T-helper 1 cell treated with Interleukin-12 subunit alpha and Interleukin-12 subunit beta and Interleukin-4 antibody, amounts not matched to agents 30 ng/mL and 1 ng/mL, for 36 hours (primary cell): ENCODE data around the gene IQSEC1. TPM values are rescaled to one million over a fixed set of nuclear protein-coding genes. Genes with fewer than 3 reads are reported as not detected.

ENCODE experiments used
- intact Hi-C: fragments of 100-400 bp; cut with micrococcal nuclease; formaldehyde crosslinking; loops from one replicate; pipeline ENCODE4 v1.15.1; 2024
- total RNA-seq: library from RNA; stranded (reverse); gene quantifications from 2 replicates; pipeline ENCODE4 v1.2.3, GENCODE V29; 2022

Gene IQSEC1
- total RNA-seq, 1 donor from 2014 or later, result 54.4 TPM

DNA sequence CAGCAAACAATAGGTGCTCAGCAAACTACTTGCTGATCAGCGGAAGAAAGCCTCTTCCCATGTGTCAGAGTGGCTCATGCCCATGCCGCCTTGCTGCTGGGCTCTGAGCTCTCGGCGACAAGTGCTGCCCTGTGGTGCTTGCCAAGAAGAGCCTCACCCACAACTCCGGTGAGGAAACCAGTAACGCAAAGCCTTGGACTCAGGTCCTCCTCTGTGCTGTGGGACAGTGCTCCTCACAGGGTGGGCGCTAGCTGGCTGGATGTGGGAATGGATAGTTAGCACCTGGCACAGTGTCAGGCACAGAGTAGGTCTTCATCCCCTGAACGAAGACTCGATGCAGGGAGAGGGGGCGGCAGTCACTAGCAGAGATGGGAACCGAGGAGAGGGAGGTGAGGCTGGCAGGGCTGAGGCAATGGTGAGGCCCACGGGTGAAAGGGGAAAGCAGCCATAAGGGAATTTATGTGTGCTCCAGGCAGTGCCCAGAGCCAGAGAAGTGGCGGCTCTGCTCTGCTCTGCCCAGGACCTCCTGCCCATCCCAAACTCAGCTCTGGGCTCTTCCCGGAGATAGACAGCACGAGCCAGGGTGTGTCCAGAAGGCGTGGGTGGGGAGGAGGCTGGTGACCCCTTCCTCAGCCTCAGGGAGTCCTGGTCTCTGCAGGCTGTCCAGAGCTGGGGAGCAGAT, 55.7 kb downstream of the IQSEC1 start:
- intact Hi-C loops, result loop anchor here (2.0 to 10.0 kb wide), 6 partner anchors 29 to 1107 kb away; partner anchors contain the start of genes CHCHD4, FBLN2, TMEM43 and TSEN2

GRCh38 chr3:13016721-13017255, 56.4 kb downstream of the IQSEC1 start:
- intact Hi-C loops, result loop anchor here (1.0 to 10.0 kb wide), 9 partner anchors 14 to 1635 kb away; partner anchors contain the start of genes CCDC174, CHCHD4, FBLN2 and TMEM43

- intact Hi-C loops, result loop anchor here (1.0 to 10.0 kb wide), 9 partner anchors 14 to 1635 kb away; partner anchors contain the start of genes CCDC174, CHCHD4, FBLN2 and TMEM43
Measured at GRCh38 chr3:13016083-13016720, 57.0 kb downstream of the IQSEC1 start.

DNA sequence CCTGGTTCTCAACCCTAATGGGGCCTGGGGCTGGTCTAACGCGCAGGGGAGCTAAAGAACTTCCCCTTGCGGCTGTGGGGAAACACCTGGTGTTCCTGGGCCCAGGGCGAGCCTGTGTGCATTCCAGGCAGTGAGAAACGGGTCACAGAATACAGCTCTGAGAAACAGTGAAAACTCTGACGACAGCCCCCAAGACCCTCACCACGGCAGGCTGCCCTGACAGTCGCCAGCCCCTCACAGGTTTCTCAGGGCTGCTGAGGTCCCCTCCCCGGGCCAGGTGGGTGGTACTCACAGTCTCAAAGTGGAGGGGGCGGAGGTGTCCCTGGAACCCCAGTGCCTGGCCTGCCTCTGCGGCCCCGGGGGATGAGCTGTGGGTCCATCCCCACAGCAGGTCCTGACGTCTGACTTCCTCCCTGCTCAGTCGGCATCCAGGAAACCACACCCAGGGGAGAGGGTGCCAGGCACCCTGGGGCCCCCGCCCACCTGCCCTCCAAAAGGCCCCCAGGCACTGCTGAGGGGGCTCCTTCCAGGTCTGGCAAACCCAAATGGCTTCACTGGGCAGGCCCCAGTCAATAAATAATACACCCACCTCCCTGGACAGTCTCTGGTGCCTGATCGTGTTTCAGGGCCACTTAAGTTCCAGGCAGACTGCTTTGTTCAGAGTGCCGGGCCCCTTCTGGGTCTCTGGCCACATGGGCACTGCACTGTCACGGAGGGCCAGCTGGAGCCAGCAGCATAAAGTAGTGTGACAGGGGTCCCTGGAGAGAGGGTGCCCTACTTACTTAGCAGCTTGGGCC, 57.7 kb downstream of the IQSEC1 start:
- intact Hi-C loops, result loop anchor here (1.0 to 10.0 kb wide), 11 partner anchors 13 to 1636 kb away; partner anchors contain the start of genes CCDC174, CHCHD4, FBLN2 and RAF1

DNA sequence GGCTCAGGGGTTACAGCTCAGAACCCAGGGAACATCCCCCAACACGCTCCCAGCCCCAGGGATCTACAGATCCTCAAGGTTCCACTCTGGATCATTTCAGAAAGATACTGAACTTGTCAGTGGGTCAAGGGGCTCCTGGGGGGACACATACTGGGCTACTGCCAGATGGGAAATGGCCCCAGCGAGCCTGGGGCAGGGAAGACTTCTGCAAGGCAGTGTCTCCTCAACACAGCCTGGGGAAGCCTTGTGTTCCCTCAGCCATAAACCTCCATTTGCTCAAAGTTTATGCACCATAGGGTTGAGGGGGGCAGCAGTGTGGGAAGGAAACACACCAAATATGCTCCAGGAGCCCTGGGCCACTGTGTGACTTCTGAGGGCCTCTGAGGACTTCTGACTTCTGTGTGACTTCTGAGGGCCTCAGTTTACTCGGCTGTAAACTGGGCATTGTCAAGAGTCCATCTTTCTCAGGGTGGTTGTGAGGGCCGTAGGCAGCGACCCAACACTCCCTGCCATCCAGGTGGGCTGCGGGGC, 58.4 kb downstream of the IQSEC1 start:
- intact Hi-C loops, result loop anchor here (1.0 to 10.0 kb wide), 12 partner anchors 58 to 1932 kb away; partner anchors contain the start of genes CHCHD4, FBLN2, IQSEC1 and LSM3

GRCh38 chr3:13013994-13014754, 59.1 kb downstream of the IQSEC1 start:
- intact Hi-C loops, result loop anchor here (1.0 to 10.0 kb wide), 10 partner anchors 59 to 1933 kb away; partner anchors contain the start of genes CHCHD4, FBLN2, IQSEC1 and LSM3

- intact Hi-C loops, result loop anchor here (5.0 to 10.0 kb wide), 8 partner anchors 441 to 1934 kb away; partner anchors contain the start of genes CHCHD4, FBLN2, LSM3 and MKRN2
Measured at GRCh38 chr3:13013566-13013965, 59.7 kb downstream of the IQSEC1 start.

DNA sequence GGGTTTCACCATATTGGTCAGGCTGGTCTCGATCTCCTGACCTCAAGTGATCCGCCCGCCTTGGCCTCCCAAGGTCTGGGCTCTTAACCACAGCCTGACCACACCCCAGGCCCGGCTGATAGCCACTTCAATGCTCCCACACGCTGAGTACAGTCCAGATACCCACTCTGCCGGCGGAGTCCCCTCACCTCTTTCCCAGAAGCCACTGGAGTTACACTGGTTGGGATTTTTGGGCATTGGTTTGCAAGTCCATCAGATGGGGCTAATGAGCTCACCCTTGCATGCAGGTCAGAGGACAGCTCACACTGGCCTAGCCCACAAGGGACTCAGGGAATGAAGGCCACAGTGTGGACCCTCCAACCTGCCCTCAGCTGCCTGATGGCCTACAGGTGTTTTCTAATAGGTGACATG, 60.1 kb downstream of the IQSEC1 start:
- intact Hi-C loops, result loop anchor here (5.0 to 10.0 kb wide), 8 partner anchors 442 to 1934 kb away; partner anchors contain the start of genes CHCHD4, FBLN2, LSM3 and MKRN2

DNA sequence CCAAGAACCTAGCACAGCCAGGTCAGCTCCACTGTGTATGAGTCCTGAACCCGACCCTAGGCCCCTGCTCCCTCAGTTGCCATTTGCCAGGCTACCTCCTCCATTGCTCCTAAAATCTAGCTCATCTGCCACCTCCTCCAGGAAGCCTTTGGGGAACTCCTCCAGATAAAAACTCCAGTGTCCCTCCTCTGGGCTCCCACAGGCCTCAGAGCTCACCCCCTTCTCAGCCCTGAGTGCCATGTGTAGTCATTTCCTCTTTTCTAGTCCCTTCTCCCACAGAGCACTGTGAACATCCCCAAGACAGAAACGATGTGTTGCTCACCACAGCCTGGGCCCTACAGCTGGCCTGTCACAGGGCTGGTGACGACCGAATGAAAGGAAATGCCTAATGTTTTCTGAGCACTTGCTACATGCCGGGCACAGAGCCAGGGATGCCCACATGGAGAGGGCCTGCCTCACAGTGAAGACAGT, 61.0 kb downstream of the IQSEC1 start:
- intact Hi-C loops, result loop anchor here (1.0 to 10.0 kb wide), 9 partner anchors 408 to 1935 kb away; partner anchors contain the start of genes CHCHD4, FBLN2, LSM3 and MKRN2

GRCh38 chr3:13011573-13012220, 61.5 kb downstream of the IQSEC1 start:
- intact Hi-C loops, result loop anchor here (1.0 to 10.0 kb wide), 17 partner anchors 9 to 1936 kb away; partner anchors contain the start of genes CCDC174, CHCHD4, FBLN2 and HDAC11

- intact Hi-C loops, result loop anchor here (1.0 to 10.0 kb wide), 16 partner anchors 9 to 1936 kb away; partner anchors contain the start of genes CCDC174, CHCHD4, FBLN2 and HDAC11
Measured at GRCh38 chr3:13010780-13011572, 62.3 kb downstream of the IQSEC1 start.

- intact Hi-C loops, result loop anchor here (2.0 to 10.0 kb wide), 10 partner anchors 445 to 1937 kb away; partner anchors contain the start of genes CHCHD4, FBLN2, HDAC11 and LSM3
Measured at GRCh38 chr3:13009946-13010315, 63.3 kb downstream of the IQSEC1 start.

- intact Hi-C loops, result no loop called here
Measured at GRCh38 chr3:13009132-13009945, 63.9 kb downstream of the IQSEC1 start.

DNA sequence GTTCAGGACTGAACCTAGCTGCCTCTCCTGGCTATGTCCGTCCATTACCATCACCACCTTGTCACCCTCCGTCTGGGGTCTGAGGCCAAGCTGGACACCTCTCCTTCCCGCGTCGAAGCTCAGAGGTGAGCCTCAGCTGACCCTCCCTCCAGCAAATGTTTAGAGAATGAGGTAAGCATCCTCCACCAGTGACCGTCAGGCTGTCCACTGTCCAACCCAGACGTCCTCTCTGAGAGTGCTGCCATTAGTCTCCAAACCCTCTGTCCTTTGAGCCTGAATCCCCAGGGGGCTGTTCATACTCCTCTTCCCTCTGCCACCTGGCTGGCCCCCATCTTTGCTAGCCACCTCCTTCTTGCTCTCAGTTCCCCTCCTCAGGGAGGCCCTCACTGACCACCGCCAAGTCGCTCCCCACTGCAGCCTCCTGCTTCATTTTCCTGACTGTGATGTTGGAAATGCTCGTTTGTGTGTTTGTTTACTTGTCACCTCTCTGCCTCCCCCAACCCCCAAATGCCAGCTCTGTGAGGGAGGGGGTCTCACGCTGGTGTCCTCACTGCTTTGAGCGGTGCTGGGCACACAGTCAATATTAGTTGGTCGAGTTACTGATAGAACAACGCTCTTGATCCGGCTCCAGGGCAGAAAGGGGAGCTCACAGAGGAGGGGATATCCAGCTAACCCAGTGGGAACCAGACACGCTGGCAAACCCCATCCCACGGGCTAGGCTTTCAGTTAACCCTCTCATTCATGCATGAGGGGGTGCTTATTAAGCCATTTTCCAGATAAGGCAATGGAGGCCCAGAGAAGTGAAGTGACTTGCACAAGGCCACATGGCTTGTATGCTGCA, 64.9 kb downstream of the IQSEC1 start:
- intact Hi-C loops, result no loop called here

DNA sequence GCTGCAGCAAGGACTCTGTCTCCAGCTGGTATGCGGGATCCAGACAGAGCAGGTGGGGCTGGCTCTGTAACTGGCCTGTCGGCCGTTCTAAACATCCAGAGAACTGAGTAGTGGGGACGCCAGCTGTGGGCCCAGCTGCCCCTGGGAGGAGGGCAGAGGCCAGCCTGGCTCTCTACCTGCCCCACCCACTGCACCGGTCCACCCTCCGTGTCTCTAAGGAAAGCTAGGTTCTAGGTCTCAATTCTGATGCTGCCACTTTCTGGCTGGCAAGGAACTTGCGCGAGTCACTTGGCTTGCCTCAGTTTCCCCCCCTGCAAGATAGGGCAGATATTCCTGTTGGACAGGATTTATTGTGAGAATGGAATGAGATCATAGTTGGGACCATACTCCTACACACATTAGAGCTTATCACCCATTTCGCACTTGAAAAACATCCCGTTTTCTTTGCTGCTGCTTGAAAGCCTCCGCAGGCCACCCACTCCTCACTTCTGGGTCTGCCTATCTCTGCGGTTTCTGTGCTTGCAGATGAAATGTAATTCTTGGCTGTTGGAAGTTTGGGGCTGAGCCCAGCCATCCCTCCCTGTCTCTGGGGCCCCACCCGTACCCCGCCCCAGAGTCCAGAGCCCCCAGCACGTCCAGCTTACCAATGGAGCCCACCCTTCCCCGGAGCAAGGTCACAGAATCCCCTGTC, 65.8 kb downstream of the IQSEC1 start:
- intact Hi-C loops, result no loop called here
